Mucosa of descending colon (tissue), 3 donors: ENCODE results near the gene IFI27L2. TPM values are rescaled to one million over a fixed set of nuclear protein-coding genes. Genes with fewer than 3 reads are reported as not detected.
"Not testable (repeated sequence)": the region's sequence is repeated elsewhere in the genome, so short reads cannot be mapped to it uniquely, and the experiment has no call there.

Source experiments
- ATAC-seq: fragments of 200-7000 bp; cut with Tn5 transposase; one replicate; pipeline ENCODE4 v1.9.1; 2020; ENCODE audit warnings: mild to moderate bottlenecking, moderate library complexity
- DNase-seq, 3 donors: peaks; one replicate each; pipeline ENCODE4 v3.0.0-alpha.2; 2020
- H3K36me3 ChIP-seq: fragments of 200-600 bp; one replicate; pipeline ENCODE4 v1.8.0; 2021; ENCODE audit warnings: low read depth, mild to moderate bottlenecking
- H3K4me1 ChIP-seq: fragments of 200-600 bp; one replicate; pipeline ENCODE4 v1.8.0; 2021; ENCODE audit warnings: low read depth, mild to moderate bottlenecking
- H3K4me3 ChIP-seq: fragments of 200-600 bp; one replicate; pipeline ENCODE4 v1.8.0; 2021; ENCODE audit warnings: mild to moderate bottlenecking
- H3K9me3 ChIP-seq: fragments of 200-600 bp; one replicate; pipeline ENCODE4 v1.8.0; 2021; ENCODE audit warnings: mild to moderate bottlenecking
- intact Hi-C, 2 donors: fragments of 100-400 bp; cut with DNase I in 1 of 2; cut with micrococcal nuclease in 1 of 2; formaldehyde crosslinking; loops; one replicate each; pipeline versions ENCODE4 v1.11.0 to v1.11.1; 2022; cut with DNase I, micrococcal nuclease
- total RNA-seq, 3 donors: library from RNA; stranded (reverse); fragmentation: NEBNext Ultra II Directional in 2 of 3; extraction: Animal tissue kit (Norgen Biotek cat#: 25700) in 2 of 3; gene quantifications; one replicate each; pipeline versions ENCODE4 v1.2.1 to v1.2.4, GENCODE V29; 2021 to 2023
- TF ChIP-seq, protein P1 (sequence below): fragments of 200-600 bp; IDR thresholded peaks from one replicate; pipeline ENCODE4 v1.8.0; 2022; ENCODE audit warnings: antibody characterized with exemption, mild to moderate bottlenecking
- donor health status: DM: no; HTN: no; CAD: no; lungs with moderate emphysema.
- donor health status: DM: no; HTN: no; CAD: no.
- donor health status: DM: no; HTN: yes; CAD: no.

Gene IFI27L2
- total RNA-seq, 3 donors from 2014 or later = 22.4 to 25.5 (median 24.3) TPM

DNA sequence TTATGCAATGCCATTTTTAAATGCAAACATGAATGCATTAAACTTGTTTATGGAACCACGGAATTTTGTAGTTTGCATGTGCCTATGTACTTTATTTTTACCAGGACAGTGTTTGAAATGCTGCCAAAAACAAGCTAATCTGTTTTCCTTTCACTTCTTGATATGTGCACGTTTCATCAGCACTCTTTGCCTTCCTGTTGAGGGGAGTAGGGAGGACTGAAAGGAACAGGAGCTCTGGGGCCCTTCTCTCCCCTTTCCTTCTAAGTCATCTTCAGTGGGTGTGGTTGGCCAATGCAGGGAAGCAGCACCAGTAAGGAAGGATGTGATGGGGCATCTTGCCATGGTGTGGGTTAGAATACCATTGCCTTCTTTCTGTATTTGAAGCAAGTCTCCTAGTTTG is 32.6 kb upstream of the IFI27L2 start:
- H3K9me3 ChIP-seq = no peaks in the 10 kb centered on the region
- no peak overlapping the region for H3K4me3 ChIP-seq
- DNase-seq (no peak), ATAC-seq (no peak)
- intact Hi-C loops = no loop called here
- H3K4me1 ChIP-seq = no peaks in the 10 kb centered on the region
- H3K36me3 ChIP-seq = no peaks in the 10 kb centered on the region
- TF ChIP-seq, protein P1, sequence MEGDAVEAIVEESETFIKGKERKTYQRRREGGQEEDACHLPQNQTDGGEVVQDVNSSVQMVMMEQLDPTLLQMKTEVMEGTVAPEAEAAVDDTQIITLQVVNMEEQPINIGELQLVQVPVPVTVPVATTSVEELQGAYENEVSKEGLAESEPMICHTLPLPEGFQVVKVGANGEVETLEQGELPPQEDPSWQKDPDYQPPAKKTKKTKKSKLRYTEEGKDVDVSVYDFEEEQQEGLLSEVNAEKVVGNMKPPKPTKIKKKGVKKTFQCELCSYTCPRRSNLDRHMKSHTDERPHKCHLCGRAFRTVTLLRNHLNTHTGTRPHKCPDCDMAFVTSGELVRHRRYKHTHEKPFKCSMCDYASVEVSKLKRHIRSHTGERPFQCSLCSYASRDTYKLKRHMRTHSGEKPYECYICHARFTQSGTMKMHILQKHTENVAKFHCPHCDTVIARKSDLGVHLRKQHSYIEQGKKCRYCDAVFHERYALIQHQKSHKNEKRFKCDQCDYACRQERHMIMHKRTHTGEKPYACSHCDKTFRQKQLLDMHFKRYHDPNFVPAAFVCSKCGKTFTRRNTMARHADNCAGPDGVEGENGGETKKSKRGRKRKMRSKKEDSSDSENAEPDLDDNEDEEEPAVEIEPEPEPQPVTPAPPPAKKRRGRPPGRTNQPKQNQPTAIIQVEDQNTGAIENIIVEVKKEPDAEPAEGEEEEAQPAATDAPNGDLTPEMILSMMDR = no peak

DNA sequence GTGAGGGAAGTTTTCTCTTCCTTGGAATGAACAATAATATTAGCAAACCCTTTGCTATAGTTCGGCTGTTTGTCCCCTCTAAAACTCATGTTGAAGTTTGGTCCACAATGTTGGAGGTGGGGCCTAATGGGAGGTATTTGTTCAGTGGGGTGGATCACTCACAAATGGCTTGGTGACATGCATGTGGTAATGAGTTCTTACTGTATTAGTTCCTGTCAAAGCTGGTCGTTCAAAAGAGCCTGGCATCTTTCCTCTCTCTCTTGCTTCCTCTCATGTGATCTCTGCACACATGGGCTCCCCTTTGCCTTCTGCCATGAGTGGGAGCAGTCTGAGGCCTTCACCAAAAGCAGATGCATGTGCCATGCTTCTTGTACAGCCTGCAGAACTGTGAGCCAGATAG is 31.7 kb upstream of the IFI27L2 start:
- intact Hi-C loops = no loop called here
- H3K36me3 ChIP-seq = no peaks in the 10 kb centered on the region
- no peak for ATAC-seq
- TF ChIP-seq, protein P1 = no peak
- no peak overlapping the region for H3K4me3 ChIP-seq
- H3K9me3 ChIP-seq = no peaks in the 10 kb centered on the region
- no peak for DNase-seq
- H3K4me1 ChIP-seq = no peaks in the 10 kb centered on the region

- no peak for DNase-seq
- Histone ChIP-seq H3K4me1 (no peaks in the 10 kb centered on the region), H3K4me3 (no peak overlapping the region), H3K36me3 (no peaks in the 10 kb centered on the region), H3K9me3 (no peaks in the 10 kb centered on the region)
- intact Hi-C loops = no loop called here
- TF ChIP-seq, protein P1 = no peak
- ATAC-seq = peak; percentile 19
These were observed 29.0 kb upstream of the IFI27L2 start for GRCh38 chr14:94158239-94158883.

DNA sequence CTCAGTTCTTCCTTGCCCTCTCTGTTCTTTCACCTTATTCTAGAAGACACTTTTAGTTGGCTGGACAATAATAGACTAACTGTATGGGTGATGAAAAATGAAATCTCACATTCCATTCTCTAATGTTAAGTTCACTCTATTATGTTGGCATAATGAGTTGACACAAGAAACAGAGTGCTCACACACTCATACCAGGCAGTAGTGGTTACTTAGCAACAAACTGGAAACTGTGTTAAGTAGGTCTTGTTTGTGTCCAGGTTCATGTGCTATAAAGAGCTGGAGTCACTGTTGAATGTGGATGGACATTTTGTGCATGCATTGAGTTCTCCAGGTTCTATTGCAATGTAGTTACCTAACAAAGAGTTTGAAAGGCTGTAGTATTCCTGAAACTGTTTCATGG is 27.8 kb upstream of the IFI27L2 start:
- TF ChIP-seq, protein P1 = no peak
- intact Hi-C loops = no loop called here
- Histone ChIP-seq H3K4me1 (no peaks in the 10 kb centered on the region), H3K9me3 (no peaks in the 10 kb centered on the region), H3K4me3 (no peak overlapping the region), H3K36me3 (no peaks in the 10 kb centered on the region)
- no peak for DNase-seq
- peak; percentile 55 for ATAC-seq

DNA sequence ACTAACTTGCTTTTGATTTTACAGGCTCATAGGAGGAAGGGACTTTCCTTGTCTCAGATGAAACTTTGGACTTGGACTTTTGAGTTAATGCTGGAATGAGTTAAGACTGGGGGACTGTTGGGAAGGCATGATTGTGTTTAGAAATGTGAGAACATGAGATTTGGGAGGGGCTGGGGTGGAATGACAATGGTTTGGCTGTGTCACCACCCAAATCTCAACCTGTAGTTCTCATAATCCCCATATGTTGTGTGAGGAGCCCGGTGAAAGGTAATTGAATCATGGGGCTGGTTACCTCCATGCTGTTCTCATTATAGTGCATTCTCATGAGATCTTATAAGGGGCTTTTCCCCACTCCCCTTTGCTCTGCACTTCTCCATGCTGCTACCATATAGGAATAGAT is 26.7 kb upstream of the IFI27L2 start:
- DNase-seq, ATAC-seq, H3K36me3 ChIP-seq, H3K4me3 ChIP-seq, H3K4me1 ChIP-seq, H3K9me3 ChIP-seq, intact Hi-C loops: not testable (repeated sequence)

DNA sequence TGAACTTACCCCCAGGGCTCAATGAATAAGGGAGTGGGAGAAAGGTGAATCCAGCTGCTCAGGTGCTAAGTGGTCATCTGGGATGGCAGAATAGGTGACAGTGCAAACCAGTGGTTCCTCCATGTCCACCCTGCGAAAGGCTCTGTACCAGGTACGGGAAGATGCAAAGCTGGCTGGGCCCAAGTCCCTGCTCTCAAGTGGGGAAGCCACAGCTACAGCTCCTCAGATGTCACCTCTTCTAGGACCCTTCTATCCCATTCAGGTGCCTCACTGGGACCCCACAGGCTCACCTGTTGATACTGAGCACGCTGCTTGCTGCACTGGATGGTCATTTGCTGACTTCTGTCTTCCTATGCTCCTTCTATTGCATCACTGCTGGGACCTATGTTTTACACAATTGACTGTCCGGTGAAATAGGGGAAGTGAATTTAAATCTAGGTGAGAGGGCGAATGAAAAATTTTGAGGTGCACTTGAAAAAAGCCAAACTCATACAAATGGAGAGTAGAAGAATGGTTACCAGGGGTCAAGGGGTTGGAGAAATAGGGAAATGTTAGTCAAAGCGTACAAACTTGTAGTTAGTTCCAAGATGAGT is 24.4 kb upstream of the IFI27L2 start:
- intact Hi-C loops = no loop called here
- Histone ChIP-seq H3K4me3 (no peak overlapping the region), H3K4me1 (no peaks in the 10 kb centered on the region), H3K36me3 (no peaks in the 10 kb centered on the region), H3K9me3 (no peaks in the 10 kb centered on the region)
- TF ChIP-seq, protein P1 = no peak
- ATAC-seq (no peak), DNase-seq (no peak)
